T-helper 22 cell (primary cell): ENCODE measurements around the gene TBCB.
"Not testable (repeated sequence)": the region's sequence is repeated elsewhere in the genome, so short reads cannot be mapped to it uniquely, and the experiment has no call there.

Experiments
- DNase-seq: peaks from one replicate; pipeline ENCODE4 v3.0.0-alpha.2; 2020; ENCODE audit warnings: low read depth

Gene TBCB, protein sequence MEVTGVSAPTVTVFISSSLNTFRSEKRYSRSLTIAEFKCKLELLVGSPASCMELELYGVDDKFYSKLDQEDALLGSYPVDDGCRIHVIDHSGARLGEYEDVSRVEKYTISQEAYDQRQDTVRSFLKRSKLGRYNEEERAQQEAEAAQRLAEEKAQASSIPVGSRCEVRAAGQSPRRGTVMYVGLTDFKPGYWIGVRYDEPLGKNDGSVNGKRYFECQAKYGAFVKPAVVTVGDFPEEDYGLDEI

DNA sequence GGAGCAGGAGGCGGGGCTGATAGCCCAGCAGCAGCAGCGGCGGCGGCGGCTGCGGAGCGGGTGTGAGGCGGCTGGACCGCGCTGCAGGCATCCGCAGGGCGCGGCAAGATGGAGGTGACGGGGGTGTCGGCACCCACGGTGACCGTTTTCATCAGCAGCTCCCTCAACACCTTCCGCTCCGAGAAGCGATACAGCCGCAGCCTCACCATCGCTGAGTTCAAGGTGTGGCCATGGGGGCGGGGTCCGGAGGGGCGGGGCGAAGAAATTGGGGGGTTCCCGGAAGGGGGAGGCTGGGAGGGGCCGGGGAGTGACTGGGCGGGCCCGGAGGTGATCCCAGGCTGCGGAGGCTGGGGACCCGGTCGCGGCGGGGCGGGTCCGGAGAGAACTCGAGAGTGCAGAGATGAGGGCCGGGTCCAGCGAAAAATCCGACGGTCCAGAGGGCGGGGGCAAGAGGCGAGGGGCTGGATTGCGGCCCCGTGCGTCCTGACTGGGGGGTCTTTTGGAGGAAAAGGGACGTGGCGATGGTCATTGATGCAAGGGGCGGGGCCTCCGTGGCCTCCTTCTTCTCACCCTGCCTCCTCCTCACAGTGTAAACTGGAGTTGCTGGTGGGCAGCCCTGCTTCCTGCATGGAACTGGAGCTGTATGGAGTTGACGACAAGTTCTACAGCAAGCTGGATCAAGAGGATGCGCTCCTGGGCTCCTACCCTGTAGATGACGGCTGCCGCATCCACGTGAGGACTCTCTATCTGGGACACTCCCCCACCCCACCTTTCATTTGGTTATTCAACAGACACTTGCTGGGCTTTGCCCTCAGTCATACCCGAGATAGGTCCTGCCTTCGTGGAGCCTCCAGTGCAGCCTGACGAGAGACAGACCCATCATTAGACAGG, at the start of gene TBCB:
TBCB (plus strand) TSS at position 16 of the 891 bp plus-strand sequence; CDS start at position 109, 93 bp downstream.
- DNase-seq = peak; percentile 84

DNA sequence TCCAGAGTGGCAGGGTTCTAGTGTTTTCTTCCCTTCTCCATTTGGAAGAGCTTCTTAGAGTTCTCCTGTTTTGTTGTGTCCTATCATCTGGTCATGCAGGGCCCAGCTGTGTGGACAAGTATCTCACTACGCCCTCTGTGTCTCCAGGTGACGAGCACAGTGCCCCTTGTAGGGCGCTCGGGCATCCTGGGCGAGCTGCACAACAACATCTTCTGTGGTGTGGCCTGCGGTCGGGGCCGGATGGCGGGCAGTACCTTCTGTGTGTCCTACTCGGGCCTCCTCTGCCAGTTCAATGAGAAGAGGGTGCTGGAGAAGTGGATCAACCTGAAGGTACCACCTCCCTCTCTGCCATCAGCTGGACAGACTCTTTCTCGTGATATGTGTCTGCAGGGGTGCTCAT, 47.6 kb upstream of the TBCB start:
- DNase-seq = no peak

DNA sequence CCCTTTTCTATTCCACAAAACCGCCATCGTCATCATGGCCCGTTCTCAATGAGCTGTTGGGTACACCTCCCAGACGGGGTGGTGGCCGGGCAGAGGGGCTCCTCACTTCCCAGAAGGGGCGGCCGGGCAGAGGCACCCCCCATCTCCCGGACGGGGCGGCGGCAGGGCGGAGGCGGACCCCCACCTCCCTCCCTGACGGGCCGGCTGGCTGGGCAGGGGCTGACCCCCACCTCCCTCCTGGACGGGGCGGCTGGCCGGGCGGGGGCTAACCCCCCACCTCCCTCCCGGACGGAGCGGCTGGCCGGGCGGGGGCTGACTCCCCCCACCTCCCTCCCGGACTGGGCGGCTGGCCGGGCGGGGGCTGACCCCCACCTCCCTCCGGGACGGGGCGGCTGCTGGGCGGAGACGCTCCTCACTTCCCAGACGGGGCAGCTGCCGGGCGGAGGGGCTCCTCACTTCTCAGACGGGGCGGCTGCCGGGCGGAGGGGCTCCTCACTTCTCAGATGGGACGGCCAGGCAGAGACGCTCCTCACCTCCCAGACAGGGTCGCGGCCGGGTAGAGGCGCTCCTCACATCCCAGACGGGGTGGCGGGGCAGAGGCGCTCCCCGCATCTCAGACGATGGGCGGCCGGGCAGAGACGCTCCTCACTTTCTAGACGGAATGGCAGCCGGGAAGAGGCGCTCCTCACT, 46.3 kb upstream of the TBCB start:
- not testable (repeated sequence) for DNase-seq

DNA sequence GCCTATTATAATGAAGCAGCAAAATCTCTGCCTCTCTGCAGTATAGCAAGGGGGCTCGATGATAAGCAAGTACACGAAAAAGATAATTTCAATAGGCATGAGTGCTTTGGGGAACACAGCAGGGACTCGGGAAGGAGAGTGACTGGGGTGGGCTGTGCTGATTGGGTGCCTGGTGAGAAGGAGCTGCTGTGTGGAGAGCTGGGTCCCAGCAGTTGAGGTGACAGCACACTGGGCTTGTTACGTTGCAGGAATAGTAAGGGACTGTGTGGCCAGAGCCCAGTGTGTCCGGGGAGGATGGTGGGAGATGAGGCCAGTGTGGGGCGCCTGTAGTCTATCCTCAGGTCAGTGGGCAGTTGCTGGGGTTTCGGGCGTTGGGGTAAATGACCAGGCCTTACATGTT, 43.2 kb upstream of the TBCB start:
- DNase-seq = no peak

DNA sequence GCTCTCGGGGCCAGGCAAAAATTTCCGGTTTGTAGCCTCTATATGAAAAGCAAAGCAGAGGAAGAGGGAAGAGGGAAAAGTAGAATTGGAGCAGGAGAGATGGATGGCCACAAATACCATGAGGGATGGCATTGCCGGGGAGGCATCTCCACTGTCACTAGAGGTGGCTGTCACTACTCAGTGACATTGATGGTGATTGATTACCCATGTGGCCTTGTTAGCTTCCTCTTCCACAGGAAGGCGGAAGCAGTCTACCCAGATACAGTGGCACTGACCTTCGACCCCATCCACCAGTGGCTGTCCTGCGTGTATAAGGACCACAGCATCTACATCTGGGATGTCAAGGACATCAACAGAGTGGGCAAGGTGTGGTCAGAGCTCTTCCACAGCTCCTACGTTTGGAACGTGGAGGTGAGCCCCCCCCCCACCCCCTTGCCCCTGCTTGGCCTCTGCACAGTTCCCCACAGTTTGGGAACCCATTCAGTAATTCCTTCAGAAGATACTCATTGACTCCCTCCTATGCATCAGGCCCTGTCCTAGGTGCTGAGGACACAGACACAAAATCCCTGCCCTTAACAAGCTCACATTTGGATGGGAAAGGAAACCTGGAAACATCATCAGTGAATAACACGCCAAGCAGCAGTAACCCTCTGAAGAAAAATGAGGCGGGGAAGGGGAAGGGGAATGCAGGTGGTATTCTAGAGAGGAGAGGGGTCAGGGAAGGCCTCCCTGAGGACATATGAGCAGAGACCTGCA, 42.0 kb upstream of the TBCB start:
- DNase-seq = no peak

DNA sequence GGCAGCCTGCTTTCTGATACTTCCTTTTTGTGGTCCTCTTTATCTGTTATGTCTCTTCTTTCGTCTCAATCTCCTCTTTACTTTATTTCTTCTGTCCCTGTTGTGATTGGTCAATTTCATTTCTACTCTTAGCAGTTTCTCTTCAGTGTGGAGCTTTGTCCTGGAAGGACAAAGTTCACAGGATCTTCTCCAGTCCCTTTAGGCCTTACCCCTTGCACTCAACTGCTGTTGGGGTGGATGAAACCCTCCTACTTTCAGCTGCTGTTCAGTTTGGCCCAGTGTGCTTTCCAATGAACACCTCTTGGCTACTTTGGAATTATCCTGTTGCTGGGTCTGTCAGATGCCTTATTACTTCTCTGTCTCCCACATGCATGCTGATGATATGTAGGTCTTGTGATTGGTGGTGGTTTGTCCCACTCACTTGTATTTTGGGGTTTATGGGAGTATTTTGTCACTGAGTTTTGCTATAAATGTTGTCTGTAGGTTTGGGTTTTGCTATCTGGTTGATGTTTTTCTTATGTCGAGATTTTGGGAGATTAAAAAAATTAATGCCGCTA, 35.8 kb upstream of the TBCB start:
- no peak for DNase-seq

DNA sequence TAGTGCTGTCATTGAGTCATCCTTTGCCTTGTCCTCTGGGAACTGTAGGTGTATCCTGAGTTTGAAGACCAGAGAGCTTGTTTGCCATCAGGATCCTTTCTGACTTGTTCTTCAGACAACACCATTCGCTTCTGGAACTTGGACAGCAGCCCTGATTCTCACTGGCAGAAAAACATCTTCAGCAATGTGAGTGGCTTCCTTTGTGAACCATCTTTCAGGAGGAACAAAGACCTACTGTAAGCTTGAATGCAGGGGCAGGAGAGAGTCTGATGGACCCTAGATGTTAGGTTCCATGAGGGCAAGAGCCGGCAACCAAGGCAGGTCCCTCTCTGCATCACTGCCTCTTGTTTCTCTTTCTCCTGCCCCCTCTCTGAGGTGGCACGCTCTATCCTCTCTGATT, 33.9 kb upstream of the TBCB start:
- no peak for DNase-seq

DNA sequence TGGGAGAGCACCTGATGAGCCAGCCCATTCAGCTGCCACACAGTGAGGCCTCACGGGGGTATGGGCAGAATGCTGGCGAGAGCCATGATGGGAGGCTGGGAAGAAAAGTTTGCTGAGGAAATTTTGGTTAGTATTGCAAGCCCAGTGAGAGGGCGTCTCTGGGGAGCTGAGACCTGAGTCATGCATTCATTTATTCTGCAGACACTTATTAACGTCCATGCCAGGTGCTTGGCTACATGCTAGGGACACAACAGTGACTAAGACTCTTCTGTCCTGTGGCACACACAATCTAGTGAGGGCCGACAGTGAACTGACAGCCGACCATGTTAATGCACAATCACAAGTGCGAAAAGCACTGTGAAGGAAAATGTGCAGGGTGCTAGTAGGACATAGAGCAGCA, 33.4 kb upstream of the TBCB start:
- DNase-seq = no peak

DNA sequence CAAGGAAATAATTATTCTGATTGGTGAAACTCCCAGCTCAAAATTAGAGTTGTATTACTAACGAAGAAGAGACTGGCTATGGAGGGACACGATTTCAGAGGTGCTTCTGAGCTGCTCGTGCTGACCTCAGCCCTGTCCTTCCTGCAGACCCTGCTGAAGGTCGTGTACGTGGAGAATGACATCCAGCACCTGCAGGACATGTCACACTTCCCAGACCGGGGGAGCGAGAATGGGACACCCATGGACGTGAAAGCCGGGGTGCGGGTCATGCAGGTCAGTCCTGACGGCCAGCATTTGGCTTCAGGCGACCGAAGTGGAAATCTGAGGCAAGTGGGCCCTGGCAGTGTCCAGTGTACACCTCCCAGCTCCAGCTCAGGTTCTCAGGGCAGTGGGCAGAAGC, 32.4 kb upstream of the TBCB start:
- no peak for DNase-seq

DNA sequence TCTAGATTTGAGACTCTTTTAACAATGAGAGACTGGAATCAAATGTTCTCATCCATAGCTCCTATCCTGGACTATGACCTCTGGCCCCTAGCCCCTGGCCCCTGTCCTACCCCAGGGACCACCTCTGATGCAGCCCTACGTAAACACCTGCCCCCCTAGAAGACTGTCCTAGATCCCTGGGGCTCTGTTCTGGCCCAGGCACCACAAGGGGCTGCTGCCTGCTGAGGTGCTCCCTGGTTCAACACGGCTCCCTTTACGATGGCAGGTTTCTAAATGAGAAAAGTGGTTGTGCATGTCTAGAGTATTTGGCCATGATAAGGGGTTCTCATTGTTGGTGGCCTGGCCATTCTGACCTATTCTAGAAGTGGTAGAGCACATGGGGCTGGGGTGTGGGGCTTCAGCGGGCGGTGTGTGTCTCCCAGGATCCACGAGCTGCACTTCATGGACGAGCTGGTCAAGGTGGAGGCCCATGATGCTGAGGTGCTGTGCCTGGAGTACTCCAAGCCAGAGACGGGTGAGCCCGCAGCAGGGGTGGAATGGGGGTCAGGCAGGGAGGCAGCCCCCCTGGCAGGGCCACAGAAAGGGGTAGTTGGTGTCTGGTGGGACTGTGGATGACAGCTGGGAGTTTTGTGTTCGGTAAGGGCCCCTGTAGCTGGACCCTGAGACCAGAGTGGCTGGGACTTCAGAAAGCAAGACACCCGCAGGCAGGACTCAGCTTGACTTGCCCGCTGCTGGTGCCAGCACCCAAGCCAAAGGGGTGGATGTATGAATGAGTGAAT, 30.8 kb upstream of the TBCB start:
- no peak for DNase-seq

DNA sequence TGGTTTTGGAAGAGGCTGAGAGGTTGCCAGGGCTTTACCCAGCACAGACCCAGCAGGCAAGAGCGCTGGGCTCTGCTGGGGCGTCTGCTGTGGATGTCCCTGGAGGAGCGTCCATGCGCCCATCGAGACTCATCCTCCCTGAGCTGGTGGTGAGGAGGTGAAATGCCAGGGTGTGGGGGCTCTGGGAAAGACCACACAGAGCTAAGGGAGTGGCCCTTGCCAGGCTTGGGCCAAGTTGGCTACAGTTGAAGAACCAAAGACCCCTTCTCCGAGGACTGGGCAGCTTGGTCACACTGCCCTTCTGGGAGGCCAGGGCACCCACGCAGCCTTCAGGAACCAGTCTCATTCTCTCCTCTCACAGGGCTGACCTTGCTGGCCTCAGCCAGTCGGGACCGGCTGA, 28.9 kb upstream of the TBCB start:
- DNase-seq = no peak

DNA sequence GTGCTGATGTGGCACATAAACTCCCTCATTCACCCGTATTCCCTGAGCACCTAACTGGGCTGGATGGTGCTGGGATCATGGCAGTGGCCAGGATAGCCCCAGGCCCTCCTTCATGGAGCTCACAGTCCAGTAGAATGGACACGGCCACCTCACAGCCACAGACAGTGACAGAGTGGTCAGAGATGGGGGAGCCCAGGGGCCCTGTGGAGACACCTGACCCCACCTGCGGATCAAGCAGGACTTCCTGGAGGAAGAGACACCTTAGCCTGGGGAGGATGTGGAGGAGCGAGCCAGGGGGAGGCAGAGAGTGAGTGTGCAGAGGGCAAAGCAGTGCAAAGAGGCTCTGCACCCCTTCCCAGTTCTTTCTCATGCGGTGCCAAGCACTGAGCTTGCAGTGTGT, 25.4 kb upstream of the TBCB start:
- no peak for DNase-seq

DNA sequence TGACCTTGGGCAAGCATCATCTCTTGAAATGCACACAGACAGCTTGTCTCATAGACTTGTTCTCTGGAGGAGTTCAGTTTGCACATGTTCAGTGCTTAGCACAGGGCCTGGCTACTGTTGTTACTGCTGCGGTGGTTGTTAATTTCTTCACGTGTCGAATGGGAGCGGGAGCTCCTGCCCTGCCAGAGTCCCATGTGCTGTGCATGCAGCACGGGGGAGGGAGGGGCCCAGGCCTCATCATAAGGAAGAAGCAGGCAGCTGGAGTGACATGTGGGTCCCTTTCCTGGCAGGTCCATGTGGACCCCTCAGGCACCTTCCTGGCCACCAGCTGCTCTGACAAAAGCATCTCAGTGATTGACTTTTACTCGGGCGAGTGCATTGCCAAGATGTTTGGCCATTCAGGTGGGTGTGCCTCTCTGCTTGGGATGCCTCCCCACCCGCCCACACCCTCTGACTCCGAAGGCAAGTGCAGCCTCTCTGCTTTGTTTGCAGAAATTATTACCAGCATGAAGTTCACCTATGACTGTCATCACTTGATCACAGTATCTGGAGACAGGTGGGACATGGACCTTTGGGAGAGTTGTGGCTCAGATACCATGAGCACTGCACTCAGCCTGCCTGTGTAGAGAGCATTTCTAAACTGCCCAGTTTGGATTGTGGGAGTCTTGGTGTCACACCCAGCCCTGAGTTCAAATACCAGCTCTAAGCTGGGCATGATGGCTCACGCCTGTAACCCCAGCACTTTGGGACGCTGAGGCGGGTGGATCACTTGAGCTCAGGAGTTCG, 24.2 kb upstream of the TBCB start:
- no peak for DNase-seq

DNA sequence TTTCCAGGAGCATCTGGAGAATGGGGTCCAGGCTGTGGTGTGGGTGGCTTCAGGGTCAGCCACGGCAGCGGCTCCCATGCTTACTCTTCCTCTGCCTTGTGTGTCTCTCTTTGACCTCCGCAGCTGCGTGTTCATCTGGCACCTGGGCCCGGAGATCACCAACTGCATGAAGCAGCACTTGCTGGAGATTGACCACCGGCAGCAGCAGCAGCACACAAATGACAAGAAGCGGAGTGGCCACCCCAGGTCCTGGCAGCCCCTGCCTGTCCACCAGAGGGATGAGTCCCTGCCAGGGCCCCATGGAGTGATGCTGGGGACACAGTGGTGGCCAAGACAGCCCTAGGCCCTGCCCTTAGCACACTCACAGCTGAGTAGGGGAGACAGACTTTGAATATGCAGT, 22.7 kb upstream of the TBCB start:
- no peak for DNase-seq

DNA sequence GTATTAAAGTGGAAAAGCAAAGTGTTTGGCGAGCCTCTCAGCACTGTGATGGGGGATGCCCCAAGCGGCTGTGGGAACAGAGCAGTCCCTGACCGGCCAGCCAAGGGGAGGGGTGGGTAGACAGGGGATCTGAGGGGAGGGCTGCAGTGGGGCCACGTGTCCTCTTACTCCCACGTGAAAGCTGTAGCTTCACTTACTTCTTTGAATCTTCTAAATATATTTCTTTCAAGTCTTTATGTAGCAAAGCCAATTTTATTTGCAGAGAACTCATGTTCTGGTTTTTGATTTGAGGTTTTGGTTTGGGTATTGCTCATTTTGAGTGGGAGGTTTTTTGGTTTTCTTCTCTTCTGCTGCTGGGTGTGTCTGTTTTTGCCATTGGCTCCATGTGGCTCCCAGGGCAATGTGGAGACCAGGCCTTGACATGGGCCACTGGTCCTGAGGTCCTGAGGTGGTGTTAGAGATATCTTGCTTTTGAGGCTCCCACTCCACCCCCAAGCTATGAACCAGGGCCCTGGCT, 22.1 kb upstream of the TBCB start:
- no peak for DNase-seq

DNA sequence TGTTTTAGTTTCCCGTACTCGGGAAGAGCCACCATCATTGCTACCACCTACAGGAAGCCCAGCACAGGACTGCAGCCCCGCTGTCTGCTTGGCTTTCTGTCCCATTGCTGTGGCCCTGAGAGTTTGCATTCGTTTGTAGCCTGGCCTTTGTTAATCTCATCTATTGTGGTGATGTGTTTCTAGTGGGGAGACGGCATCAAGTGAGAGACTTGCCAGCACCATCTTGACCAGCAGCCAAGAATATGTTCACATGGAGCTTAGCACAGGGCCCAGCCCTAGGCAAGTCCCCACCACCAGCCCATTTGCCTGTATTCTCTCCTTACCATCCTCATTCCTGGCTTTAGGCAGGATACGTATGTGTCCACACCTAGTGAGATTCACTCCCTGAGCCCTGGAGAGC, 21.6 kb upstream of the TBCB start:
- no peak for DNase-seq

DNA sequence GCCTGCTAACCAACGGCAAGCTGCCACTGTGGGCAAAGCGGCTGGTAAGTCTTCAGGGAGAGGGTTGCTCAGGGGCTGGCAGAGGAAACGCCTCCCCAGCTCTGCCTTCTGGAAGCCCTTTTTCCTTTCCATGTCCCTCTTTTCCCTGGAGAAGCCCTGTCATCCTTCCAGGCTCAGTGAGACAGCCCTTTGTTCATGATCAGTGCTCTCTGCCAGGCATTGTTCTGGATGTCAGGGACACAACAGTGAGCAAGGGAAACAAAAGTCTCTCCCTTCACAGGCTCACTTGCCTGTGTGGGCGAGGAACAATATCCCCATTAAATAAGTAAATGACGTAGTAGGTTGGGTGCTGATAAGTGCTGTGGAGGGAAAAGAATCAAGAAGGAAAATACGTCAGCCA, 18.2 kb upstream of the TBCB start:
- no peak for DNase-seq

DNA sequence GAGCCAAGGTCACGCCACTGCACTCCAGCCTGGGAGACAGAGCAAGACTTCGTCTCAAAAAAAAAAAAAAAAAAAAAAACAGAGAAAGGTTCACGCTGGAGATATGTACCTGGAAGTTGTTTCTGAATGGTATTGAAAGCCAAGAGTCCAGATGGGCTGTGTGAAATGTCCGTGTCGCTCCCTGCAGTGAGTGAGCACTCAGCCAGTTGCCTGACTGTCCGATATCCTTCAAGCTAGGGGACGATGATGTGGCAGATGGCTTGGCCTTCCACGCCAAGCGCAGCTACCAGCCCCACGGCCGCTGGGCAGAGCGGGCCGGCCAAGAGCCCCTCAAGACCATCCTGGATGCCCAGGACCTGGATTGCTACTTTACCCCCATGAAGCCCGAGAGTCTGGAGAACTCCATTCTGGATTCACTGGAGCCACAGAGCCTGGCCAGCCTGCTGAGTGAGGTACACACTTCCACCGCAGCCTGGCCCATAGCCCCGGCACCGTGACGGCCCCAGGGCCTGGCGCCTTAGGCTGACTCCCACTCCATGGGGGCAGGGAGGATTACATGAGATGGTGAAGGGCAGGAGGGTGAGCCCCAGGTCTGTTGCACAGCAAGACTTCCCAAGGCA, 16.0 kb upstream of the TBCB start:
- DNase-seq = no peak

DNA sequence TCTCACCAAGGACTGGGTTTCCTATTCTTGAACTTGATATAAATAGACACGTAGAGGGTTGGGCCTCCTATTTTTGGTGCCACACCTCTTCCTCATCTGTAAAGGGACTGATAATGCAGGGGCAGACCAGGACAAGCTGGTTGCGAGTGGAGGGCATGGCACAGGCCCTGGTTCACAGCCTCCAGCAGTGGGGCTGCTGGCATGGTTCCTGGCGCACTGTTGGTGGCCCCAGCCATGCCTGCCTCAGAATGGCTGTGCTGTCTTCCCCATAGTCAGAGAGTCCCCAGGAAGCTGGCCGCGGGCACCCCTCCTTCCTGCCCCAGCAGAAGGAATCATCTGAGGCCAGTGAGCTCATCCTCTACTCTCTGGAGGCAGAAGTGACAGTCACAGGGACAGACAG, 14.8 kb upstream of the TBCB start:
- no peak for DNase-seq
